Stimulated activated CD4-positive, alpha-beta T cell treated with anti-CD3 and anti-CD28 coated beads, TNF-alpha, amount 100 ng/mL, for 48 hours (primary cell): ENCODE results near the gene AFF3.
"Not testable (repeated sequence)": the region's sequence is repeated elsewhere in the genome, so short reads cannot be mapped to it uniquely, and the experiment has no call there.

Experiments used
- DNase-seq, 3 donors: peaks; one replicate each; pipeline ENCODE4 v3.0.0-alpha.2; 2020; ENCODE audit warnings: low read depth in 3 of 3

Gene AFF3

DNA sequence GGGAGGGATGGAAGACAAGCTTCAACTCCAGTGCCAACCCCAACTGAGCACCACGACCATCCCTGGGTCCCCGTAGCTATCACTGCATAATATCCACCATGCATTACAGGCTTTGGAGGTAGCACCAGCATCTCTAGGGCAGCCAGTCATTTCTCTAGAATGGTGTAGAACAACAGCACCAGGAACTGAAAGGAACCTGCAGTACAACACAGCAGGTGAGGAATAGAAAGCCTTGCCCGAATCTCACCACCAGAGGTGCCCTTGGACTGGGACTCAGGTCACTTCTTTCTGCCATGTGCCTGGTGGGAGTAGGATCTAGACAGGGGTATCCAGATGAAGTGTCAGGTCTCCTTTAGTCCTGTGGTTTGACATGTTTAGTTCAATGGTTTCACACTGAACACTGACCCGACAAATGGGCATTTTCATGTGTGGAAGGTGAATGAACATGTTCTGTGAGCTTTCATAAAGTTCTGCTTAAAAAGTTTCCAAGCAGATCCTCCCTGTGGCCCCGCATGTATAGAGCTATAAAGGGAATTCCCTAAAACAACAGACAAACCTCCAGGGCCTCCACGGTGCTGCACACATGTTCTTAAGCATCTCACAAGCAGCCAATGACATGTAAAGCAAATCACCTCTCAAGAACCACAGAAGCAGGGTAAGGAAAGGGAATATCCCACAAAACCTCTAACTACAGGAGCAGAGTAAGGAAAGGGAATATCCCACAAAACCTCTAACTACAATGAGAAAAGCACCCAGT, 208.3 kb downstream of the AFF3 start:
- no peak for DNase-seq

- not testable (repeated sequence) for DNase-seq
Measured at GRCh38 chr2:99933491-99933890, 208.9 kb downstream of the AFF3 start.

DNA sequence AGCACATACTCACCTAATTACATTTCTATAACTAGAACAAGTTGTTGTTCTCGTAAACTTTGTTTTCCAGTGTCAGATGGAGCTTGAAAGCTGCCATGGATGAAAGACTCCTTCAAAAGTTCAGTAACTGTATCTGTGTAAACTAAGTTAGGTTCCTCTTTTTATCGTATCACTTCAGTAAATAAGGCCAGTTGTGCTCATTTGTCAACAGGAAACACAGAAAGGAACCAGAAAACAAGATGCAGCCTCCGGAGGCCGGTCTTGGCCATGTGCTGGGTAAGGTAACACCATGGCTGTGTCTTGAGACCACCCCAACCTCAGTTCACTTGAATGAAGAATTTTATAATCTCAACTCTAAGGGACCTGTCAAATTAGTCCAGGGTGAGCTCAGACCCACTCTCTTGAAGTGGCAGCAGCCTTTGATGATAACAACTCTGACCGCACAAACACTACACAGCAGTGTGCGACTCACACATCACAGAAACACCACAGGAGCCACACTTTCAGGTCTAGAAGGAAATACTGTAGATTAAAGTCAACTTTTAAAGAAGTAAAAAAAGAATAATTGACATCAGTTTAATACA, 213.8 kb downstream of the AFF3 start:
- no peak for DNase-seq

DNA sequence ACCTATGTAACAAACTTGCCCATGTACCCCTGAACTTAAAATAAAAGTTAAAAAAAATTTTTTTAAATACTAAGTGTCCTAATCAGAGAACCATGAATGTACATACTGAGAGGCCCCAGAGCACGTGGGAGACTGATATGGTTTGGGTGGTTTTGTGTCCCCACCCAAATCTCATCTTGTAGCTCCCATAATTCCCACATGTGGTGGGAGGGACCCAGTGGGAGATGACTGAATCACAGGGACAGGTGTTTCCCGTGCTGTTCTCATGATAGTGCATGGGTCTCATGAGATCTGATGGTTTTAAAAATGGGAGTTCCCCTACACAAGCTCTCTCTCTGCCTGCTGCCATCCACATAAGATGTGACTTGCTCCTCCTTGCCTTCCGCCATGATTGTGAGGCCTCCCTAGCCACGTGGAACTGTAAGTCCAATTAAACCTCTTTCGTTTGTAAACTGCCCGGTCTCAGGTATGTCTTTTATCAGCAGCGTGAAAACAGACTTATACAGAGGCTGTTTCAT, 214.6 kb downstream of the AFF3 start:
- DNase-seq = not testable (repeated sequence)

GRCh38 chr2:99926986-99927385, 215.4 kb downstream of the AFF3 start:
- DNase-seq = no peak

DNA sequence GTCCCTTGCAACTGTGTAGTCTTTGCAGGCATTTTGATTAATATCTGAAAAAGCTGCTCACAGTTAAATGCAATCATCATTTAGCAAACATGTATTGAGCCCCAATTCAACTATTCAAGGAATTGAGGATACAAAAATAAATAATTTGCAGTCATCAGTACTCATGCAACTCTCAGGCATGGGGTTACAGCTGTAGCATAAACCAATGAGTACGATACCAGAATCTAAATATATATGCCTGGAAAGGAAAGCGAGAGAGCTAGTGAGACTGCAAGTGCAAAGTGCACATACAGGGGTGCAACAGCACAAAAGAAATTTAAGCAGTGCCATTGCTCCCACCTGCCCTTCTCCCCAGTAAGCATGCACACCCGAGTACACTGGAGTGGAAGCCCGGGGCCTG, 216.4 kb downstream of the AFF3 start:
- no peak for DNase-seq

DNA sequence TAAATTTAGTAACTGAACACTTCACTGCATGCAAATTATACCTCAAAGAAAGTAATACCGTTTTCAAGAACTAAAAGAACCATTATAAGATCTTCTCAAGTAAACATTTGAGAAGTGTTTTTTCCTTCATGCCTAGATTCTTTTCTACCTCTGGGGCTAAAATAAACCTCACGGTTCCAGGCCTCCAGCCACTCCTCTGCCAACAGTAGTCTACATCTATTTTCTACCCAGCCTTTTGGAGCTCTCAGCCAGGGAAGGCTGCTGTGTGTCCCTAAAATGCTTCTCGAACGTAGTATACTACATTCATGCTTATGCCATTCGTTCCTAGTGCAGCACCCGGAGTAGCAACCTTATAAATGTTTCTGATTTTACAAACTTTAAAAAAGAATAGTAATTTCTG, 219.7 kb downstream of the AFF3 start:
- DNase-seq = no peak

- no peak for DNase-seq
Measured at GRCh38 chr2:99921903-99922302, 220.5 kb downstream of the AFF3 start.

GRCh38 chr2:99918389-99918788, 224.0 kb downstream of the AFF3 start:
- DNase-seq = no peak

- no peak for DNase-seq
Measured at GRCh38 chr2:99915108-99915675, 227.2 kb downstream of the AFF3 start.

GRCh38 chr2:99911736-99912135, 230.7 kb downstream of the AFF3 start:
- DNase-seq = no peak

DNA sequence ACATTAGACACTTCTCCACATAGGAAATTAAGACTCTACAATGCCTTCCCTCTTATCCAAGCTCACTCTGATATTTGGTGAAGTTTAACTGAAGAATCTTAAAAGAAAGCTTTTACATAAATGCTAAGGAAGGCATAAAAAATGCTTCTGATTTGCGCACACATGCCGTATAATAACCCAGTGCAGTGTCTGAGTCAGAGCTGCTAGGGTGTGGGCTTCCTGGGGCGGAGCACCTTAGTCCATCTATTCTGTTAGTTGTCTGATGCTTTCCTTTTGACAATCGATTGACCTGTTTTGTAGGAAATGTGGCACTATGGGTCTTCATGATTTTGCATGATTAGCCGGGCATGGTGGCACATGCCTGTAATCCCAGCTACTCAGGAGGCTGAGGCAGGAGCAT, 231.5 kb downstream of the AFF3 start:
- no peak for DNase-seq

DNA sequence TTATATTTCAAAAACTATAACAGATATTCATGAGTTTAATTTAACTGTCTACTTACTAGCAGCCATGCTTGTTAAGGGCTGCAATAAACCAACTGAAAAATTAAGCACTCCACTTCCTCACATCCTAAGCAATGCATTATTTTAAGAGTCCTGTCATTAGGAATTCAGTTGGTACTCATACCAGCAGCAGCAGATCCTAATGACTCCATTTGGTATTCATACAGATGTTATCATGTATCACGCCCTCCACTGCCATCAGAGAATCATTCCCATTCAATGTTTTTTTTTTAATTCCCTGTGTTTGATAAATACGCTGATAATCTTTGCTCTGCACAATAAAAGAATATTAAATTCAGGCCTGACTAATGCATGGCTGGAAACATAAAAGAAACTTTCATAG, 236.8 kb downstream of the AFF3 start:
- no peak for DNase-seq

DNA sequence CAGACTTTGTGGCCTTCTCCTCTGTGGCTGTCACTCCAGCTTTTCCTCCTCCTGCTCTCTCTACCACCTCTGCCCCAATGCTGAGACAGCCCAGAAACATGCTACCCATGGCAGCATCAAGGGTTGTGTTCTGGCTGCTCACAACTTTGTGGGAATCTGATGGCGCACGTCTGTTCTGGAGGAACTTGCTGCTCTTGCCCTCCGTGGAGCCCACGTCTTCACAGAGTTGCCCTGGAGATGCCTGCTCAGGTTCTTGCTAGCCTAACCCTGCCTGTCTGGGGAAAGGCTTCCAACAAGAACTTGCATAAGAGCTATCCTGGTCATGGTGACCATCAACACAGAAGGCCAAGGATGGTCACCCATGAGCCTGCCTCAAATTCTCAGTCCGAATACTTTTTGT, 237.4 kb downstream of the AFF3 start:
- no peak for DNase-seq

GRCh38 chr2:99903981-99904380, 238.4 kb downstream of the AFF3 start:
- no peak for DNase-seq

DNA sequence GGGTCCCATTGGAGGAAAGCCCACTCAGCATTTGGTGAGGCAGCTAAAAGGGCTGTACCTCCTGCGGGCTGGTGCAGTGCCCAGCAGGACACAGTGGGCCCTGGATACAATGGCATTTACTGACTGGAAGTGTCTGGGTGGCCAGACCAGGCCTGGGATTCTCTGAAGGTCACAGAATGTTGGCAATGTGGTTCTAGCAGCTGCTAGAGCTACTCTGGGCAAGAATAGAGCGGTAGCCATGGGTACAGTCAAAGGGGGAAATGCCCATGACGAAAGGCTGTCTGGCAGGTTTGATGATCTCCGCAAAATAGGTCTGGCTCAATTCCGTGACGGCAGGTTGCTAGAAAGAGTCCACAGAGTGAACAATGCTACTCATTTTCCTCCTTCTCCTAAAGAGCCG, 241.8 kb downstream of the AFF3 start:
- DNase-seq = no peak

GRCh38 chr2:99899882-99900281, 242.5 kb downstream of the AFF3 start:
- no peak for DNase-seq

DNA sequence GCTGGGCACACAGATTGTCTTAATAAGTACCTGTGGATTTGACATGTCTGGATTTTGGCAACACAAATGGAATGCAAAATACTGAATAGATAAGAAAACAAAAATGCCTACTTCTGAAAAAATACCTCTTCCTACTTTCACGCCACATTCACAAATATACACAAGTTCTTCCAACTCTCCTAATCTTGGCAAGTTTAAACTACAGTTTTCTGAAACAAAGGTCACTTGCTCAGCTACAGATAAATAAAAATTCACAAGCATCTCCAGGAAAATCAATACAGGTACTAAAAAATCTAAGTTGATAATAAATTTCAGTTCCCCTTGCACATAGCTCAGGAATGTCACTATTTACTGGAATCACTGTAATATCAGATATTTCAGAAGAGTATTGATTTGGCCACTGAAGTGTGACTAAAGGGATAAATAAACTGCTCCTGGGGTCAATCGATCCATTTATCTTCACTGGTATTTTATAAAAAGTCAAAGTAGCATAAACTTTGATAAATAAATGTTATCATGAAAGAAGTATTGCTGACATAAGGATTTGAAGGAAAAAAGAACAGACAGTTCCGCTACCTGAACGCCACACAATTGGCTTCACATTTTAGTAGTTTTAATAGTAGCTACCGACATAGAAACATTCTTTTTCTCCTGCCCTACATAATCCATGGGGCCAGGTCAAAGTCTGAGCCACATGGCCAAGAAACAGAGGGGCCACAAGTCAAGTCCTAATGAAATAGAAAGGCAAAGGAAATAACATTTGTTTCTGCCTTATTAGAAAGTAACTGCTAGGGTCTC, 243.1 kb downstream of the AFF3 start:
- no peak for DNase-seq

GRCh38 chr2:99898336-99899048, 243.9 kb downstream of the AFF3 start:
- no peak for DNase-seq

DNA sequence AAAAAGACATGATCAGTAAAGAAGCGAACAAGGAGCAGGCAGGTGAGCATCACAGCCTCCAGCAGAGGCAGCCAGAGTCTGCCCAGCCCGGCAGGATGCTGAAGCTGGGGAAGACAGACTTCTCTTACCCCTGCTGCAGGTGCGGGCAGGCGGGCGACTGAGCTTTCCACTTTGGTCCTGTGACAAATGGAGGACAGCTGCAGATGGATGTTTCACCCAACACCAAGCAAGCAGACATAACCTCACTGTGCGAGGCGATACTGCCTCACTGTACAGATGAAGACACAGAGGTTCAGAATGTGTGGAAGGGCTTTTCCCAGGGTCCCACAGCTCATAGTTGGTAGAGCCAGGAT, 251.0 kb downstream of the AFF3 start:
- DNase-seq = no peak

DNA sequence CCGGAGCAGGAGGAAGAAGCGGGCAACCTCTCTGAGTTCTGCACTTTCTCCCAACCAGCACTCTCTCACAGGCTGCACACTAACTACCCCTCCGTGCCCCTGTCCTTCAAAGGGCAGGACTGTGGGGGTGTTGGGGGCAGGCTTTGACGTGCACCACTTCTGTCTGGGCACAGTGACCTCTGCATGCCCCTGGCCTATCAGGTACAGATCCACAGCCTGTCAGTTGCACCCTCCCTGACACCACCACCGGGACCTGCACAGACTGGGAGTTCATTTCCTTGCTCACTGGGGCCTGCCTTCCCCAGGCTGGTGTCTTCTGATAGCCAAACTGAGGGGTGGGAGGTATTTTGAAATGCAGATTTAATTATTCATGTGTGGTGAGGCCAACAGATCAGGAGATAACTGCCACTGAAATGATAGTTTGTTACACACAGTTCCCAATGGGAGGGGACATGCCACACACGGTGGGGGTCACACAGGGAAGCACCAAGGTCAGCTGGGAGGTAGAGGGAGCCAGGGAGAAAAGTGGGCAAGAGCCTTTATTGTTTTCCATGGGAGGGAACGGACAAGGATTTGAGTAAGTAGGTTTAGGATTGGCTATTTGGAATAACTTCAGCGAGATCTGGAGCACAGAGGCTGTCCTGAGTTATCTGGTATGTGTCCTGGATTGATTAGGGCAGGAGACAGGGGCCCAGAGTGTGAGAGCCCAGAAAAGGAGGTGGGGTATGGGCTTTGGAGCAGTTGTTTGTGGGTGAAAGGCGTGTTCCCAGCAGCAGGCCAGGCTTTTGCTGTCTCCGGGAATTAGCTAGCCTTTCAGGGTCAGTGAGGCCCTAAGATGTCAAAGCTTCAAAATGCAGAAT, 251.6 kb downstream of the AFF3 start:
- no peak for DNase-seq
